Activated T-helper 9 cell treated with anti-CD3 and anti-CD28 coated beads, Interleukin-2, amount 50 U/mL, for 16 hours (primary cell): ENCODE measurements around the gene USP10.
A peak's percentile ranks its signal among the peaks of the same experiment; 100 is the strongest.
"Not testable (repeated sequence)": the region's sequence is repeated elsewhere in the genome, so short reads cannot be mapped to it uniquely, and the experiment has no call there.

ENCODE experiments used
- DNase-seq: peaks from one replicate; pipeline ENCODE4 v3.0.0-alpha.2; 2020; ENCODE audit warnings: low read depth

Gene USP10

DNA sequence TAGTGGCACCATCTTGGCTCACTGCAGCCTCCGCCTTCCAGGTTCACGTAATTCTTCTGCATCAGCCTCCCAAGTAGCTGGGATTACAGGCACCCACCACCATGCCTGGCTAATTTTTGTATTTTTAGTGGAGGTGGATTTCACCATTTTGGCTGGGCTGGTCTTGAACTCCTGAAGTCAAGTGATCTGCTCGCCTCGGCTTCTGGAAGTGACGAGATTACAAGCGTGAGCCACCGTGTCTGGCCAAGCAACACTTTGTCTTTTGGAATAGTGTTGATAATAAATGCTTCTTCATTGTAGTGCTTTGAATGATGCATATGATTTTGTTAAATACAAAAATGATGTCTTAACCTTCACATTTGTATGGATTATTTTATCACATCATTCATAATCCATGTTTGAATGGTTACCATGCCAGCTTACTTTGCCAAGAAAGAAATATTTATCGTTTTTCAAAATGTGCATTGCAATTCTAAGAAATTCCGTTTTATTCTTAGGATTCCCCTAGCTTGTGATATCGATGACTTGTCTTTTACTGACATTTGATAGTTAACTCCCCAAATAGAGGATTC lies 29.1 kb downstream of the USP10 start:
- no peak for DNase-seq

GRCh38 chr16:84729716-84730320 lies 30.0 kb downstream of the USP10 start:
- no peak for DNase-seq

DNA sequence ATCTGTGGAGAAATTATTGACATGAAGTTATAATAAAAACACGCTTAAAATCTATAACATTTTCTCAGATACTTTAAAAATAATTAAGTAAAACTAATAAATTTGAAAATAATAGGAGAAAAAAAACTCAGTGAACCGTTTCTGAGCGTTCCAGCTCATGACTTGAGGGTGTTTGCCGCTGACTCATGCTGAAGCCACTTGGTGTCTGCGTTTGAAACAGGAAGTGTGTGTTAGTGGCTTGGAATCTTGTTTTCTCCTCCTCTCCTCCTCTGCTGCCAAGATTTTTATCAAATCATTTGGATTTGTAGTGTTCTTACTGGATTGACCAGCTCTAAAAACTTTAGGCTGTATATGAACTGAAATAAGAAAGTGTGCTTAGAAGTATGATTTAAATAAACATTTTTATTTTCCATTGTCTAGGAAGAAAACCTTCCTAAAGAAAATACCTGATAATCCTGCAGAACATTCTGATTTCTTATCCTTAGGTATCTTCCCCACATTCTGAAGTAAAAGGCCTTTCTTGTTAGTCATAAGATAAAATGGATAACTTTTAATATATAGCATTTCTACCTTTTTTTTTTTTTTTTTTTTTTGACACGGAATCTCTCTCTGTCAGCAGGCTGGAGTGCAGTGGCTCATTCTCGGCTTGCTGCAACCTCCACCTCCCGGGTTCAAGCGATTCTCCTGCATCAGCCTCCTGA lies 30.8 kb downstream of the USP10 start:
- DNase-seq = no peak

DNA sequence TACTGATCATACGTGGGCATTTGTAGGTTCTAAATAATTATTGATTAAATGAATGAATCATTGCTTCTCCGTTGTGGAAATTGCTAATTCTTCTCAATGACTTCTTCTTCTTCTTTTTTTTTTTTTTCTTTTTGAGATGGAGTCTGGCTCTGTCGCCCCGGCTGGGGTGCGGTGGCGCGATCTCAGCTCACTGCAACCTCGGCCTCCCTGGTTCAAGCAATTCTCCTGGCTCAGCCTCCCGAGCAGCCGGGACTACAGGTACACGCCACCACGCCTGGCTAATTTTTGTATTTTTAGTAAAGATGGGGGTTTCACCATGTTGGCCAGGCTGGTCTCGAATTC lies 32.5 kb downstream of the USP10 start:
- not testable (repeated sequence) for DNase-seq

DNA sequence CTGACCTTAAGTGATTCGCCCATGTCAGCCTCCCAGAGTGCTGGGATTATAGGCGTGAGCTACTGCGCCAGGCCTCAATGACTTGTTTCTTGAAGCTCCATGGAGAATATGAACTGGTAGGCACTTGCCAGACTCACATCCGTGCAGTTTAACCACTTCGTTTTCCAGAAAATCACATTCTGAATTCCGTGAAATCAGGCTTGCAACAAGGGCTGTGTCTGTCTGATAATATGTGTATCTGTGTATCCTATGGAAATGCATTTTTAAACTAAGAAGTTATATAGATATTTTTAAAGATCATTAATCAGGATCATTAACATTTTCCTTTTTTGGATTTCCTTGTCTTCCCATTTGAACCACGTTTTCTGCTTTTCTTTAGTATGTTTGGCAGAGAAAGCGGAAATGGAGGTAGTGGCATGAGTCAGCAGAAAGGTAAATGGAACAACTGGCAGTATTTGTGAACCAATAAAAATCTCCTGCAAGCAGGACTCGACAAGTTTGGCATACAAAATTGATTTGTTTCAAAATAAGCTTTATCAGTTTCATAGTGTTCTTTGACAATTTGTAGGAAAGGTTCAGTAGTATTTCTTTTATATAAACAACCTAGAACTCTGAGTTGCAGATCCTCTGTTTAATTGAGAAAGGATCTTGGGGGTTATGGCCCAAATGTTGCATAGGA lies 33.0 kb downstream of the USP10 start:
- DNase-seq = no peak

DNA sequence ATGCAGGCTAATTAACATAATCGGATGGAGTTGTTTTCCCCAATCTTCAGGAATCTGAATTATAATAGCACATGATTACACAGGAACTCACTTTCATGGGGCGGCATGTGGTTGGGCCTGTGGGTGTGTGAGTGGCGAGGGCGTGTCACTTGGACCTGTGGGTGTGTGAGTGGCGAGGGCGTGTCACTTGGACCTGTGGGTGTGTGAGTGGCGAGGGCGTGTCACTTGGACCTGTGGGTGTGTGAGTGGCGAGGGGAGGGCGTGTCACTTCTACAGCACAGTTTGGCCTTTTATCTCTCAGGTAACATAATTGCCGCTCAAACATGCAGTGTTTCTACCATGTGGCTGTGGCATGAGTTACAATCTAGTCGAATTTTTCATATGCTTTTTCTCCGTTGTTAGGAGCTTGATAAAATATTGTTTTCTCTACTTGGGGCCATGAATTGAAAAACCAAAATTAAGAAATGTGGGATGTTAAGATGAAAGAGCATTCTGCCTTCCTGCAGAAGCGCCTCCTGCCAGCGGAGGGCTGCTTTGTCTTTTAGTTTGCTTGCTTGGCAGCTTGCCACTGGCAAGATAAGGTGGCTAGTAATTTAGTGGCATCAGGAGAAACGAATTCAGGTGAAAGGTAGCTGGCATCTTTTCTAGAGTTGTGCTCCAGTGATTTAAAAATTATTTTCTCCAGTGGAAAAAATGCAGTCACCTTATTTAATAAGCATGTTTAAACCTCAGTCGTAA lies 36.2 kb downstream of the USP10 start:
- DNase-seq = peak; percentile 20

- DNase-seq = no peak
Observed at GRCh38 chr16:84737192-84738011, 37.6 kb downstream of the USP10 start.

- peak; percentile 52 for DNase-seq
Observed at GRCh38 chr16:84738255-84739038, 38.6 kb downstream of the USP10 start.

GRCh38 chr16:84739349-84740124 lies 39.7 kb downstream of the USP10 start:
- no peak for DNase-seq

GRCh38 chr16:84740596-84741116 lies 40.9 kb downstream of the USP10 start:
- no peak for DNase-seq

DNA sequence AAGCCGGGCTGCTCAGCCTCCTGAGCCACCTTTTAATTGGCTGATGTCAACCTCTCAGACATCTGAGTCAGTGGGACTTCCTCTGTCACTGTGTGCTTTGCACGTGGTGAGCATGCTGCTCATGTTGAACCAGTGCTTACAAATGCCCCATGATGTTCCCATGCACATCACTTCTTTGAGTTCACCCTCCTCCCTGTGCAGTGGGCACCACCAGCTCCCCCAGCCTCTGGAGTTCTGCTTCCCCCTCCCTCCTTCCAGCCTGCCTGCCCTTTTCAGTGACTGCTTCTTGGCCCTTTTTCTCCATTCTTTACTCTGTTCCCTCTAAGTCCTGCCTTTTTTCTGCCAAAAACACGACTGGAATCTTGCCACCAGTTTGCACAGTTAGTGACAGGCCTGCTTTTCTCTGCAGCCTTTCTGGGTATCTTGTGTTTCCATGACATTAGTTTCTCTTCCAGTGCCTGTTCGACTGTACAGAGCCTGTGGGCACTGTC lies 41.6 kb downstream of the USP10 start:
- DNase-seq = no peak

DNA sequence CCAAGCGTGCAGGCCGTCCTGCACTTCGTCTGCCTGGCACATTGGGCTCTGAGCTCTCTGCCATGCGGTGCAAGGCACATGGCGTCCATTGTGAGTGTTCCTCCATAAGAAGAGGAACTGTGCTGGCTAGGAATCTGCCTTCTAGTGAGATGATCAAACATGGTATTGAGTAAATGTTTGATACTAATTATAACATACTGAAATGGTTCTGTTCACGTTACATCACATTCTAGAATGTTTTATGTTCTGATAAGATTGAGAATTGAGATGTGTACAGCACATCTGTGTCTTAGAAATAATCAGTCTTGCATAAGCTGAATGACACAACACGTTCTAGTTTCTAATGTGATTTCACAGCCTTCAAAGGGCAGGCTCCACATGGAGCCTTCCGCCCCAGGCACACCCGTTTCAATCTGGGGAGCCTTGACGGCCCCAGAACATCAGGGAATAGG lies 42.9 kb downstream of the USP10 start:
- DNase-seq = no peak

- no peak for DNase-seq
Observed at GRCh38 chr16:84746231-84746630, 46.4 kb downstream of the USP10 start.

GRCh38 chr16:84746875-84747274 lies 47.1 kb downstream of the USP10 start:
- DNase-seq = no peak

GRCh38 chr16:84748247-84748646 lies 48.4 kb downstream of the USP10 start:
- not testable (repeated sequence) for DNase-seq

DNA sequence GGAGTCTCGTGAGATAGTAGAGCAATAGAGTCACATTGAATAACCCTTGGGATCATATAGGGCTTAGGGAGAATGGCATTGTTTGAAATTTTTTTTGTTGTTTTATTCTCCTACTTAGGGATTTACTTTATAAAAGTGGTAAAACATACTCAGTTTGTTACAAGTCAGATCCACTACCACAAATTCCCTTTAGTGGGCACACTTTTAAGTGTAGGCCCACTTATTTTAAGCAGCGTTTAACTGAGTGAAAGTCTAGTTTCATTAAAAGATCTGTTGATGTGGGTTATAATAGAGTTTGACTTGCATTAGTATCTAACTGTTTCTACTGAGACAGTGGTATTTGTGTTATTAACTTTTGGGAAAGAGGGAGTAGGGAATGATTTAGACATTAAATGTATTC lies 49.3 kb downstream of the USP10 start:
- no peak for DNase-seq

DNA sequence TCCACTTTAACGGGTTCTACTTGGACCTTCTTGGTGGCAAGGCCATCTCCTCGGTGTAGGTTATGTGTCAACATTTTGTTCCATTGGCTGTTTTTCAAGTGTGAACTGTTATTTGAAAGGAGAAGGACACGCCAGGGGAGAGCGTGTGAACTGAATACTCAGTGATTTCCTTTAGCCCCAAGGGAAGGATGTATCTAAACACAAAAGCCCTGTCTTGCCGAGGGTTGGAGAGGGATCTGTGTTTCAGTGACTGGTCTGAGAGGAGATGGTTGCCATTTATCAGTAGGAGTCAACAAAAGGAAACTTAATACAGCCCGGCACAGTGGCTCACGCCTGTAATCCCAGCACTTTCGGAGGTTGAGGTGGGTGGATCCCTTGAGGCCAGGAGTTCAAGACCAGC lies 50.0 kb downstream of the USP10 start:
- no peak for DNase-seq

DNA sequence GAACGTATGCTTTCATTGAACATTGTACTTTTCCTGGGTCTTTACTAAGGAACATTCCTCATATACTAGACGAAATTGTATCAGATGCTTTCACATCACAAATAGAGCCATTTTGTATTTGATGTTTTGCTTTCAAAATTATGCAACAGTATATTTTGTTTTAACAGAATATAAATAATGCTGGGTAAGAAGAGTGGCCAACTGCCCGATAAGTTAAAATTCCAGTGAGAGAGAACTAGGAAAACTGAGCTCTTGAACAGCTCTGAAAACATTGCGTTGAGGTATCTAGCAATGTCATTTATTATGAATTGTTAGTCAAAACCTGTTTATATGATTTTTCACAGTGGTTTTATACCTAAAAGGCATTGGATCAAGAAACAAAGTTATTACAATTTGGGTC lies 50.8 kb downstream of the USP10 start:
- DNase-seq = no peak

GRCh38 chr16:84751241-84751640 lies 51.4 kb downstream of the USP10 start:
- DNase-seq = no peak
